Activated T-helper 2 cell treated with anti-CD3 and anti-CD28 coated beads, Interferon-gamma antibody, Interleukin-2, Interleukin-4, amounts not matched to agents 10 μg/mL and 5 μg/mL and 100 μg/mL, durations not matched to agents 14 hours and 24 hours and 36 hours (primary cell): Measurements from ENCODE around the gene IDH1. TPM values are rescaled to one million over a fixed set of nuclear protein-coding genes. Genes with fewer than 3 reads are reported as not detected.
A peak's percentile ranks its signal among the peaks of the same experiment; 100 is the strongest.

Experiments
- DNase-seq: peaks from one replicate; pipeline ENCODE4 v3.0.0; 2021; ENCODE audit warnings: low spot score
- H3K27ac Mint-ChIP-seq: one replicate; pipeline ENCODE4 v1.8.0; 2021; ENCODE audit warnings: mixed read lengths
- H3K27me3 Mint-ChIP-seq: one replicate; pipeline ENCODE4 v1.8.0; 2021; ENCODE audit warnings: low read depth, mixed read lengths
- H3K36me3 Mint-ChIP-seq: one replicate; pipeline ENCODE4 v1.8.0; 2021; ENCODE audit warnings: low read depth, mixed read lengths
- H3K4me1 Mint-ChIP-seq: one replicate; pipeline ENCODE4 v1.8.0; 2021; ENCODE audit warnings: low read depth, mixed read lengths
- H3K4me3 Mint-ChIP-seq: one replicate; pipeline ENCODE4 v1.8.0; 2021; ENCODE audit warnings: low read depth, mild to moderate bottlenecking, moderate library complexity, mixed read lengths
- H3K9me3 Mint-ChIP-seq: one replicate; pipeline ENCODE4 v1.8.0; 2021; ENCODE audit warnings: mixed read lengths
- intact Hi-C: fragments of 100-400 bp; cut with micrococcal nuclease; formaldehyde crosslinking; loops from one replicate; pipeline ENCODE4 v1.15.1; 2023
- total RNA-seq: library from RNA; stranded (reverse); gene quantifications from 2 replicates; pipeline ENCODE4 v1.2.3, GENCODE V29; 2022

The IDH1 gene
- total RNA-seq, 1 donor from 2014 or later: 46.1 TPM

DNA sequence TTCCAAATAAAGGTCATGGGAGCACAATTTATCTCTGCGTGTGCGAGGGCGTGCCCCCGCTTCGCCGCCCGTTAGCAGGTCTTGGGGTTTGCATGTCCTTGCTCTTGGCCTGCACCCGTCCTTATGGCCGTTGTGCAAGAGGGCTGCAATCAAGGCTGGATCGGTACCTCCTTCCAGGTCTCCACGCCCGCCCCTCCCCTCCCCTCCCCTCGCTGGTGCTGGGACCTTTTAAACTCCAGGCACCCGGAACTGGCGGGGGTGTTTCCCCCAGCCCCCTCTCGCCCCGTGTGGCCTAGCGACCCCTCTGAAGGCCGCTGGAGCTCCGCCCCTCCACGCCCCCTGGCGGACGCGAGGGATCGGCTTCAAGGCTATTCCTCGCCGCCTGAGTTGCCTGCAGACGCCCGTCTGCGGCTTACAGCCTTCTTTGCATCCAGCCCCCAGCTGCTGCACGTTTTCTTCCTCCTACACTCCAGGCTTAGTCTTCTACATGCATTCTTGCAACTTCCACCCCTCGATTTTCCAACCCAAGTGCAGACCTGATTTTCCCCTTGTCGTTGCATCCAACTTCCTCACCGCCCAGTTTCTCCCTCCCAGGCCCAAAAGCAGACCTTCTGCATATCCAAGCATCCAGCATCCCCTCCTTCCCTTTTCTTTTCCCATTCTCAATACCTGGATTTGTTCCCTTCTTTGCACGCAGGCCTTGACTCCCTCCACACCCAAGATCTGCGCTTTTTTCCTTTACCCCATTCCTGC is 577 bp downstream of the IDH1 start:
- Mint-ChIP-seq H3K4me3 (peak overlapping the region; percentile 94), H3K27me3 (no peaks in the 10 kb centered on the region), H3K9me3 (no peaks in the 10 kb centered on the region), H3K4me1 (peaks cover 36% of the 10 kb centered on the region), H3K36me3 (peaks cover 36% of the 10 kb centered on the region), H3K27ac (peak overlapping the region; percentile 67)
- DNase-seq: peak; percentile 76
- intact Hi-C loops: loop anchor here (1.0 to 10.0 kb wide), 7 partner anchors 12 to 1917 kb away; partner anchors contain the start of genes FASTKD2, FZD5, KANSL1L and MDH1B

DNA sequence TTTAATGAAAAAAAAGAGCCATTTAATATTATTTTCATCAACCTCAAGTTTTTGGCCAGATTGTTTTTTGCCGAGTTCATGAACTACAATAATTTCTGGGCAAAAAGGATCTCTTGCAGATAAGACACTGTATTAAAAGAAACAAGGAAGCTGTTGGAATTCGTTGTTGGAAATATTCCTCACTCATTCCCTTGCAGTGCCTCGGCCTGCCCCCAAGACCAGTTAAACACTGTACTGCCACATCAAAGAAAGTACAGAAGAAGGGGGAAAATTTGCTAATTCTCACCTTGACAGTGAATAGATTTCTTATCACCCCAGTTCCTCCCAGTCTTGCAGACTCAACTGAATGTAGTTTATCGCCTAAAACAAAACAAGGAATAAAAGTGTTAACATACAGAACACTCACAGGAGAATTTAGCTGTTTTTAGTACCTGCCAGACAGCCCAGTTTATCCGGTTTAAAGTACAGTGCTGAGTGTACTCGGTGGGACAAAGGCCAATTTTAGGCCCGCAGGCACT is 1.2 kb downstream of the IDH1 start:
- no peaks in the 10 kb centered on the region for H3K9me3 Mint-ChIP-seq
- peaks cover 39% of the 10 kb centered on the region for H3K36me3 Mint-ChIP-seq
- no peaks in the 10 kb centered on the region for H3K27me3 Mint-ChIP-seq
- no peak overlapping the region for H3K27ac Mint-ChIP-seq
- DNase-seq: no peak
- intact Hi-C loops: loop anchor here (1.0 to 10.0 kb wide), 7 partner anchors 13 to 1917 kb away; partner anchors contain the start of genes FASTKD2, FZD5, KANSL1L and MDH1B
- peaks cover 36% of the 10 kb centered on the region for H3K4me1 Mint-ChIP-seq
- peak overlapping the region; percentile 94 for H3K4me3 Mint-ChIP-seq

- no peak for DNase-seq
- intact Hi-C loops: loop anchor here (10.0 kb wide), 3 partner anchors 238 to 1488 kb away; partner anchors contain the start of genes FASTKD2, FZD5 and MDH1B
- Mint-ChIP-seq H3K27me3 (no peaks in the 10 kb centered on the region), H3K4me1 (peaks cover 36% of the 10 kb centered on the region), H3K27ac (peak overlapping the region; percentile 26), H3K4me3 (peak overlapping the region; percentile 94), H3K36me3 (peaks cover 45% of the 10 kb centered on the region), H3K9me3 (no peaks in the 10 kb centered on the region)
These were observed 2.0 kb downstream of the IDH1 start for GRCh38 chr2:208252716-208253492.

- no peaks in the 10 kb centered on the region for H3K9me3 Mint-ChIP-seq
- H3K36me3 Mint-ChIP-seq: peaks cover 59% of the 10 kb centered on the region
- H3K4me3 Mint-ChIP-seq: no peak overlapping the region
- peaks cover 36% of the 10 kb centered on the region for H3K4me1 Mint-ChIP-seq
- DNase-seq: no peak
- H3K27ac Mint-ChIP-seq: no peak overlapping the region
- no peaks in the 10 kb centered on the region for H3K27me3 Mint-ChIP-seq
- intact Hi-C loops: loop anchor here (10.0 kb wide), 3 partner anchors 236 to 1486 kb away; partner anchors contain the start of genes FASTKD2, FZD5 and MDH1B
These were observed 3.8 kb downstream of the IDH1 start for GRCh38 chr2:208251098-208251497.

GRCh38 chr2:208250388-208250787 is 4.5 kb downstream of the IDH1 start:
- no peaks in the 10 kb centered on the region for H3K9me3 Mint-ChIP-seq
- no peak overlapping the region for H3K27ac Mint-ChIP-seq
- peaks cover 66% of the 10 kb centered on the region for H3K36me3 Mint-ChIP-seq
- H3K4me1 Mint-ChIP-seq: peaks cover 32% of the 10 kb centered on the region
- no peaks in the 10 kb centered on the region for H3K27me3 Mint-ChIP-seq
- intact Hi-C loops: loop anchor here (10.0 kb wide), 3 partner anchors 236 to 1486 kb away; partner anchors contain the start of genes FASTKD2, FZD5 and MDH1B
- H3K4me3 Mint-ChIP-seq: no peak overlapping the region
- no peak for DNase-seq

DNA sequence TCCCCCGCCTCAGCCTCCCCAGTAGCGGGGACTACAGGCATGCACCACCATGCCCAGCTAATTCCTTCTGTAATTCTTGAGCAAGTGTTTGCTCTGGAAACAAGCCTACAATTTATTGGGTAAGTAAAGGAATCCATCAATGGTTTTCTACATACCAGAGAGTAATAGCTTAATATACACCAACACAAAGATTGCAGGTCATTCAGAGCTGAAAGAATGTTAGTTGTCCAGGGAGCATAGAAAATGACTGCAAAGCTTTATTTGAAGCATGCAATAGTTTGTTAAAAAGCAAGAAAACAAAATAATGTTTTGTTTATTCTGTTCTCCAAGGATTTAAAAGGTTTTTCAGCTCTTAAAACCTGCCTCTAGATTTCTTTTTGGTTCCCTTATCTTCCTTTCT is 5.6 kb downstream of the IDH1 start:
- no peak for DNase-seq
- no peaks in the 10 kb centered on the region for H3K27me3 Mint-ChIP-seq
- H3K4me3 Mint-ChIP-seq: no peak overlapping the region
- peaks cover 71% of the 10 kb centered on the region for H3K36me3 Mint-ChIP-seq
- no peak overlapping the region for H3K27ac Mint-ChIP-seq
- H3K9me3 Mint-ChIP-seq: no peaks in the 10 kb centered on the region
- H3K4me1 Mint-ChIP-seq: peaks cover 32% of the 10 kb centered on the region
- intact Hi-C loops: no loop called here

DNA sequence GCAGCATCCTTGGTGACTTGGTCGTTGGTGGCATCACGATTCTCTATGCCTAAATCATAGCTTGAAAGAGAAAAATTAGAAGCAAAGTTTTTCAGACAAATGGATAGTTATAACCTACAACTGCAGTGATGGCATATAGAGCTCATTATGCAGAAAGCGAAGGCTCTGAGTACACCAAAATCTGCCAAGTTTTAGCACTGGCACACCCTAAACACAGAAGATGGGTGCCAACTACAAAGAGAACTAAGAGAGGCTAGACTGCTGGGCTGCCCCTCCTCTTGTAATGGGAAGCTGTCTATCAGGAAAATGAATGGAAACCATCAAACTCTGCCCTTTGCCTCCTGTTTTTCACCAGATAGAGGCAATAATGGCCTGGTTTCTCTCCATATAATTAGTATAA is 6.3 kb downstream of the IDH1 start:
- Mint-ChIP-seq H3K9me3 (no peaks in the 10 kb centered on the region), H3K4me3 (no peak overlapping the region), H3K4me1 (peaks cover 28% of the 10 kb centered on the region), H3K27ac (no peak overlapping the region), H3K27me3 (no peaks in the 10 kb centered on the region), H3K36me3 (peaks cover 74% of the 10 kb centered on the region)
- intact Hi-C loops: no loop called here
- DNase-seq: no peak

DNA sequence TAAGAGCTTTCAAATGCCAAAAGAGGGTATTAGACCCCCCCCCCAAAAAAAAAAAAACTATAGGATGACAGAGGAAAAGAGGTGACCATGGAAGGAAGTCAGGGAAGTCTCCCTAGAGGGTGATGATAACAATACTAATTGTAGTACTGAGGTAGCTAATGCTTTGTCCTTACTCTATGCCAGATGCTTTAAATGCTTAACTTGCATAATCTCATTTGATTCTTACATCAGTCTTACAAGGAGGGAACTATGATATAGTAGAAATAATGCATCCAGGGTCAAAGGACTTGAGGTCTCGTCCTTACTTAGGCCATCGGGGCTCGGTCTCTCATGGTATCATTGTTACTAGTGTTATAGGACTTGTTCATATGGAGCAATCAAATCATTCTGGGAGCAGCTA is 9.1 kb downstream of the IDH1 start:
- Mint-ChIP-seq H3K27me3 (no peaks in the 10 kb centered on the region), H3K27ac (no peak overlapping the region), H3K9me3 (no peaks in the 10 kb centered on the region), H3K4me1 (peaks cover 13% of the 10 kb centered on the region), H3K36me3 (peaks cover 65% of the 10 kb centered on the region), H3K4me3 (no peak overlapping the region)
- DNase-seq: no peak
- intact Hi-C loops: no loop called here

DNA sequence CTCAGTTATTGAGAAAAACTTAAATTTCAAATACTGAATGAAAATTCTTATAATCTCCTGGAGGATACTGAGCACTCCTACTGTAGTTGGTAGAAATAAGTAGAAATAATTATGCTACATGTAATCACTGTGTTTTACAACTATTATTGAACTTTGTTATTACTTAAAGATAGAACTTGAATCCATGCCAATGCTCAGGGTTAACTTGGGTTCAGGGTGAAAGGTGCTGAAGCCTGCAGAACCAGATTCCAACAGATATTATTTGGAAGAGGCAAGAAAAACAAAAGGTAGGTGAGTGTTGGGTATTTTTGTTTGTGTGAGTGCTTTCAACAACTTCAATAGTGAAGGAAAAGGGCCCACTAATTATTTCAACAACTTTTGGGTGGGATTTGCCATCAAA is 10.4 kb downstream of the IDH1 start:
- no peak for DNase-seq
- peaks cover 3% of the 10 kb centered on the region for H3K4me1 Mint-ChIP-seq
- H3K9me3 Mint-ChIP-seq: no peaks in the 10 kb centered on the region
- H3K36me3 Mint-ChIP-seq: peaks cover 62% of the 10 kb centered on the region
- no peak overlapping the region for H3K4me3 Mint-ChIP-seq
- H3K27me3 Mint-ChIP-seq: no peaks in the 10 kb centered on the region
- intact Hi-C loops: no loop called here
- H3K27ac Mint-ChIP-seq: no peak overlapping the region

DNA sequence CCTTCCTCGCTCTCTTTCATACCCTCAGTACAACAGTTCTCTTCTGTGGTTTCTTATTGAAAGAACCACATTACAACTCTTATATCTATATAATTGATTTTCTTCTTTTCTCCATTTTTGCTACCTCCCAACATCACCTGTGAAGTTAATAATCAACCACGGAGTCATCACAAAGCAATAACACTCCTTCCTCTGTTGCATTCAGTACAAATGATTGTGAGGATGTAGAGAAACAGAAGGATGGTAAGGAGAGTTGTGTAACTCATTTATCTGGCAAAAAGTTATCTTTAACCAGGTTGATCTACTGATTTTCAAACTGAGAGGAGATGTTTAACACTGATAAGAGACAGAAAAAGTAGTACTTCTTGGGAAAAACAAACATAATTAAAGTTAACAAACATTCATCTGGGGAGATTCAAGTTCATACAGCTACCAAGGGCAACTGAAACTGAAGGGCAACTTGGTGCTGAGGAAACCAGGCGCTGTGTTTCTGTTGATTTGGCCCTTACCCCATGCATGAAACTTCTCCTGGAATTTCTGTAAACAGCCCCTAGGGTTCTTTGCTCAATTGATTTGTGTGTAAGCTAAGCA is 14.2 kb downstream of the IDH1 start:
- DNase-seq: no peak
- Mint-ChIP-seq H3K36me3 (peaks cover 62% of the 10 kb centered on the region), H3K4me3 (no peak overlapping the region), H3K27ac (no peak overlapping the region), H3K27me3 (no peaks in the 10 kb centered on the region), H3K4me1 (peaks cover 3% of the 10 kb centered on the region), H3K9me3 (no peaks in the 10 kb centered on the region)
- intact Hi-C loops: no loop called here

- H3K27ac Mint-ChIP-seq: no peak overlapping the region
- H3K9me3 Mint-ChIP-seq: no peaks in the 10 kb centered on the region
- H3K4me3 Mint-ChIP-seq: no peak overlapping the region
- peaks cover 64% of the 10 kb centered on the region for H3K36me3 Mint-ChIP-seq
- DNase-seq: no peak
- H3K4me1 Mint-ChIP-seq: peaks cover 3% of the 10 kb centered on the region
- no peaks in the 10 kb centered on the region for H3K27me3 Mint-ChIP-seq
- intact Hi-C loops: no loop called here
These were observed 14.9 kb downstream of the IDH1 start for GRCh38 chr2:208239770-208240493.

- Mint-ChIP-seq H3K9me3 (peaks cover 6% of the 10 kb centered on the region), H3K27me3 (no peaks in the 10 kb centered on the region), H3K4me1 (peaks cover 3% of the 10 kb centered on the region), H3K27ac (no peak overlapping the region), H3K36me3 (peaks cover 43% of the 10 kb centered on the region), H3K4me3 (no peak overlapping the region)
- DNase-seq: no peak
- intact Hi-C loops: no loop called here
These were observed 19.0 kb downstream of the IDH1 start for GRCh38 chr2:208235860-208236259.
